OCI-LY1 (cell line): ENCODE data around the gene C17orf67.

ENCODE experiments used
- H2AFZ ChIP-seq: fragments of 200-600 bp; sonication (generic), shearing (Covaris generic); 2 replicates; pipeline ENCODE4 v1.6.0; 2014; ENCODE audit warnings: antibody characterized with exemption, mild to moderate bottlenecking, low read length
- H3F3A ChIP-seq: fragments of 200-600 bp; sonication (generic), shearing (Covaris generic); 2 replicates; pipeline ENCODE4 v1.6.0; 2014; ENCODE audit warnings: mild to moderate bottlenecking, antibody characterized with exemption, low read length, moderate library complexity; ENCODE audit not compliant: insufficient read depth
- H3K27ac ChIP-seq: fragments of 200-600 bp; sonication (generic); 2 replicates; pipeline ENCODE4 v1.5.1; 2014; ENCODE audit warnings: low read length, mixed run types, mild to moderate bottlenecking, low read depth; ENCODE audit not compliant: poor library complexity, severe bottlenecking
- H3K27me3 ChIP-seq: fragments of 200-600 bp; sonication (generic); 2 replicates; pipeline ENCODE4 v1.6.0; 2014; ENCODE audit warnings: antibody characterized with exemption, mild to moderate bottlenecking, low read length, moderate library complexity; ENCODE audit not compliant: insufficient read depth
- H3K36me3 ChIP-seq: fragments of 200-600 bp; sonication (generic); 2 replicates; pipeline ENCODE4 v1.6.1; 2014; ENCODE audit warnings: mild to moderate bottlenecking, antibody characterized with exemption, low read length, moderate library complexity, mixed read lengths; ENCODE audit not compliant: insufficient read depth
- H3K4me1 ChIP-seq: fragments of 200-600 bp; sonication (generic); 2 replicates; pipeline ENCODE4 v1.5.1; 2014; ENCODE audit warnings: mild to moderate bottlenecking, low read length, moderate library complexity; ENCODE audit not compliant: insufficient read depth, severe bottlenecking
- H3K4me2 ChIP-seq: fragments of 200-600 bp; sonication (generic), shearing (Covaris generic); 2 replicates; pipeline ENCODE4 v1.6.1; 2014; ENCODE audit warnings: low read length
- H3K4me3 ChIP-seq: fragments of 200-600 bp; sonication (generic); 2 replicates; pipeline ENCODE4 v1.5.1; 2014; ENCODE audit warnings: low read length, low read depth, mild to moderate bottlenecking, mixed read lengths; ENCODE audit not compliant: poor library complexity, severe bottlenecking
- H3K79me2 ChIP-seq: fragments of 200-600 bp; shearing (Covaris generic); 2 replicates; pipeline ENCODE4 v1.6.1; 2016; ENCODE audit warnings: mixed run types, low read length, mixed read lengths; ENCODE audit not compliant: insufficient read depth
- H3K9ac ChIP-seq: fragments of 200-600 bp; sonication (generic), shearing (Covaris generic); 2 replicates; pipeline ENCODE4 v1.6.1; 2014; ENCODE audit warnings: mild to moderate bottlenecking, low read length, mixed read lengths
- H3K9me2 ChIP-seq: fragments of 200-600 bp; sonication (generic), shearing (Covaris generic); 2 replicates; pipeline ENCODE4 v1.6.1; 2014; ENCODE audit warnings: low read depth, mild to moderate bottlenecking, low read length, mixed read lengths
- H3K9me3 ChIP-seq: fragments of 200-600 bp; shearing (Covaris generic); 2 replicates; pipeline ENCODE4 v1.6.1; 2014; ENCODE audit warnings: low read length, mixed read lengths
- H4K20me1 ChIP-seq: fragments of 200-600 bp; sonication (generic), shearing (Covaris generic); 2 replicates; pipeline ENCODE4 v1.6.0; 2016; ENCODE audit warnings: mild to moderate bottlenecking, low read length; ENCODE audit not compliant: insufficient read depth
- EZH2 ChIP-seq: fragments of 200-600 bp; sonication (generic), shearing (Covaris generic); IDR thresholded peaks from 2 replicates; pipeline ENCODE4 v1.8.0; 2017; ENCODE audit warnings: borderline replicate concordance, mixed run types, mild to moderate bottlenecking, antibody characterized with exemption, low read length, moderate library complexity, mixed read lengths
- TF ChIP-seq, protein P1 (sequence below): fragments of 200-600 bp; sonication (generic), shearing (Covaris generic); IDR thresholded peaks from 2 replicates; pipeline ENCODE4 v1.5.1; 2017; ENCODE audit warnings: mild to moderate bottlenecking, antibody characterized with exemption, low read length, moderate library complexity, mixed read lengths

Gene C17orf67

GRCh38 chr17:56866496-56866895 is 32.8 kb upstream of the C17orf67 start:
- no peaks in the 10 kb centered on the region for H3F3A ChIP-seq
- H3K27ac ChIP-seq: no peak overlapping the region
- no peak for TF ChIP-seq EZH2
- TF ChIP-seq, protein P1, sequence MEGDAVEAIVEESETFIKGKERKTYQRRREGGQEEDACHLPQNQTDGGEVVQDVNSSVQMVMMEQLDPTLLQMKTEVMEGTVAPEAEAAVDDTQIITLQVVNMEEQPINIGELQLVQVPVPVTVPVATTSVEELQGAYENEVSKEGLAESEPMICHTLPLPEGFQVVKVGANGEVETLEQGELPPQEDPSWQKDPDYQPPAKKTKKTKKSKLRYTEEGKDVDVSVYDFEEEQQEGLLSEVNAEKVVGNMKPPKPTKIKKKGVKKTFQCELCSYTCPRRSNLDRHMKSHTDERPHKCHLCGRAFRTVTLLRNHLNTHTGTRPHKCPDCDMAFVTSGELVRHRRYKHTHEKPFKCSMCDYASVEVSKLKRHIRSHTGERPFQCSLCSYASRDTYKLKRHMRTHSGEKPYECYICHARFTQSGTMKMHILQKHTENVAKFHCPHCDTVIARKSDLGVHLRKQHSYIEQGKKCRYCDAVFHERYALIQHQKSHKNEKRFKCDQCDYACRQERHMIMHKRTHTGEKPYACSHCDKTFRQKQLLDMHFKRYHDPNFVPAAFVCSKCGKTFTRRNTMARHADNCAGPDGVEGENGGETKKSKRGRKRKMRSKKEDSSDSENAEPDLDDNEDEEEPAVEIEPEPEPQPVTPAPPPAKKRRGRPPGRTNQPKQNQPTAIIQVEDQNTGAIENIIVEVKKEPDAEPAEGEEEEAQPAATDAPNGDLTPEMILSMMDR: no peak
- H3K79me2 ChIP-seq: no peaks in the 10 kb centered on the region
- no peak overlapping the region for H2AFZ ChIP-seq
- no peak overlapping the region for H3K4me3 ChIP-seq
- H3K4me1 ChIP-seq: no peaks in the 10 kb centered on the region
- H3K9me3 ChIP-seq: no peaks in the 10 kb centered on the region
- peaks cover 42% of the 10 kb centered on the region for H3K36me3 ChIP-seq
- H3K4me2 ChIP-seq: no peak overlapping the region
- H4K20me1 ChIP-seq: no peaks in the 10 kb centered on the region
- H3K9ac ChIP-seq: no peak overlapping the region
- H3K27me3 ChIP-seq: no peaks in the 10 kb centered on the region
- H3K9me2 ChIP-seq: no peaks in the 10 kb centered on the region

DNA sequence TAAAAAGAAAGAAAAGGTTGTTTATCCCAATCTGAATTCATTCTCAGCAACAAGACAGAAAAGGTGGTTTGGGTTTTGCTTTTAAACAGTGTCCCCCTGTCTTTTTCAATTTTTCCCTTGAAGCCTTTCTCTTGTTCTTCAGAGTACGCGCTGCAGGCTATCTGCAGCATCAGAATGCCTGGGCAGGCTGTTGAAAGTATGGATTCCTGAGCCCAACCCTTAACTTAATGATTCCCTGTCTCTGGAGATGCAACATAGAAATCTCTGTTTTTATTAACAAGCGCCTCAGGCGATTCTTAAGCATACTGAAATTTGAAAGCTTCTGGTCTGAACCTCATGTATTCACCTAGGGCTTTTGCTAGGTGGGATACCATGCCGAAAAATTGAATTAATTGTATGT is 32.4 kb upstream of the C17orf67 start:
- no peaks in the 10 kb centered on the region for H3K9me2 ChIP-seq
- no peaks in the 10 kb centered on the region for H3K79me2 ChIP-seq
- no peak overlapping the region for H2AFZ ChIP-seq
- TF ChIP-seq, protein P1: no peak
- TF ChIP-seq EZH2: no peak
- H3K4me1 ChIP-seq: no peaks in the 10 kb centered on the region
- no peak overlapping the region for H3K9ac ChIP-seq
- H3K4me3 ChIP-seq: no peak overlapping the region
- H4K20me1 ChIP-seq: no peaks in the 10 kb centered on the region
- H3K9me3 ChIP-seq: no peaks in the 10 kb centered on the region
- no peak overlapping the region for H3K27ac ChIP-seq
- peaks cover 46% of the 10 kb centered on the region for H3K36me3 ChIP-seq
- no peak overlapping the region for H3K4me2 ChIP-seq
- no peaks in the 10 kb centered on the region for H3K27me3 ChIP-seq
- H3F3A ChIP-seq: no peaks in the 10 kb centered on the region

DNA sequence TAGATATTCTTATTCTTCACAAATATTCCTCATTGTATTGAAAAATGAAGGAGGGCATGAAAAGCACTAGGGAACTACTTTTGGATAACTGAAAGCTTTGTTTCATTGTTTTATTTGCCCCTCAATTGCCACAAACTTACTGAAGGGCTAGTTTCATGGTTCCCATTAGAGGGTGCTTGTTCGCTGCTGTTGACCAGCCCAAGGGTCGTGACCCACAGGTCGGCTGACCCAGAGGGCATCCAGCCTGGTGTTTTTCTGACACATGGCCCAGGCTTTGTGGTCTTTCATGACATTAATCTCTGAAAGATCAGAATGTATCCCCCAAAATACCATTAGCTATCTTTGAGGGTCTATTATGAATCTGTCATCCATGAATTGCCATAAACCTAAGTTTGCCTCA is 30.3 kb upstream of the C17orf67 start:
- Histone ChIP-seq H3K27ac (no peak overlapping the region), H3K4me1 (peaks cover 8% of the 10 kb centered on the region), H3K9me3 (no peaks in the 10 kb centered on the region), H3K4me3 (no peak overlapping the region), H3K36me3 (peaks cover 53% of the 10 kb centered on the region; the same call in 1 of the 2 replicates), H3K27me3 (no peaks in the 10 kb centered on the region), H4K20me1 (no peaks in the 10 kb centered on the region), H3K4me2 (no peak overlapping the region), H3K79me2 (no peaks in the 10 kb centered on the region), H2AFZ (no peak overlapping the region), H3K9me2 (no peaks in the 10 kb centered on the region), H3K9ac (no peak overlapping the region), H3F3A (no peaks in the 10 kb centered on the region)
- no peak for TF ChIP-seq EZH2
- TF ChIP-seq, protein P1: no peak
